Fibroblast of pulmonary artery (primary cell): ENCODE results near the gene SPEG.

Source experiments
- DNase-seq: peaks from one replicate; pipeline ENCODE4 v3.0.0-alpha.2; 2010; ENCODE audit warnings: low read depth
- H3K4me3 ChIP-seq: replicated peaks from 2 replicates; pipeline ENCODE4 v1.5.1; 2011; ENCODE audit warnings: low read depth, mild to moderate bottlenecking, control low read depth, low read length, moderate library complexity
- TF ChIP-seq, protein P1 (sequence below): IDR thresholded peaks from 2 replicates; pipeline ENCODE4 v1.5.1; 2011; ENCODE audit warnings: mild to moderate bottlenecking, control low read depth, low read length, inconsistent platforms; ENCODE audit errors: missing control alignments

The SPEG gene

DNA sequence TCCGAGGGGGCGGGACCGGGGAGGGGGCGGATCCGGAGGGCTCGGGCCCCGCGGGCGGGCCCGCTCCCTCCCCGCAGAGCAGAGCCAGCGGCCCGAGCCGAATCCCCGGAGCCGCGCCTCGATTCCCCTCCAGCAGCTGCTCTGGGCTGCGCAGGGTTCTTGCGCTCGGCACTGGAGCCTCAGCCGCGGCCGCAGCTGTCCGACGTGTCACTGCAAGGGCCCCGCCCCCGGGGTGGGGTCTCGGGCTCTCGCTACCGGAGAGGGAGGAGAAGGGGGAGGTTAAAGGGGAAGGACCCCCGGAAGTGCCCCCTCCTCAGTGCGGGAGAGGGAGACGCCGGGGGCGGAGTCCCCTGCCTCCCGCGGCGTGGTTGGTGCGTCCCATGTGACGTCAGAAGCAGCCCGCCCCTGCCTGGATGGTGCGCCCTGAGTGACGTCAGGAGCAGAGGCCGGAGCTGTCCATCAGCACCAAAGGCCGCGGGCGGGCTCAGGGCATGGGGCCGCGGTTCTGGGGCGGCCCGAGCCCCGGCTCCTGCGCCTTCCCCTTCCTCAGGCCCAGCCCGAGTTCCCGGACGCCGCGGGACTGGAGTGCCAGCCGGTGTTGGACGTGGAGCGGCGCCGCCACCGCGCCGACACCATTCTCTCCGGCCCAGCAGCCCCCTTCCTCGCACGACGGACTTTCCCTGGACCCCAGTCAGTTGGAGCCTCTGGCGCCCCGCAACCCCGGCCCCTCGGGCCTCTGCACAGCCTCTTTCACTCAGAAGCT, 109.1 kb downstream of the SPEG start, which contains the start of the genes CHPF and TMEM198:
CHPF (minus strand) TSS at position 214 of the 763 bp plus-strand sequence. CDS start 271 bp downstream, outside the sequence.
TMEM198 (plus strand) TSS at position 433 of the 763 bp plus-strand sequence. CDS start 700 bp downstream, outside the sequence.
- TF ChIP-seq, protein P1, sequence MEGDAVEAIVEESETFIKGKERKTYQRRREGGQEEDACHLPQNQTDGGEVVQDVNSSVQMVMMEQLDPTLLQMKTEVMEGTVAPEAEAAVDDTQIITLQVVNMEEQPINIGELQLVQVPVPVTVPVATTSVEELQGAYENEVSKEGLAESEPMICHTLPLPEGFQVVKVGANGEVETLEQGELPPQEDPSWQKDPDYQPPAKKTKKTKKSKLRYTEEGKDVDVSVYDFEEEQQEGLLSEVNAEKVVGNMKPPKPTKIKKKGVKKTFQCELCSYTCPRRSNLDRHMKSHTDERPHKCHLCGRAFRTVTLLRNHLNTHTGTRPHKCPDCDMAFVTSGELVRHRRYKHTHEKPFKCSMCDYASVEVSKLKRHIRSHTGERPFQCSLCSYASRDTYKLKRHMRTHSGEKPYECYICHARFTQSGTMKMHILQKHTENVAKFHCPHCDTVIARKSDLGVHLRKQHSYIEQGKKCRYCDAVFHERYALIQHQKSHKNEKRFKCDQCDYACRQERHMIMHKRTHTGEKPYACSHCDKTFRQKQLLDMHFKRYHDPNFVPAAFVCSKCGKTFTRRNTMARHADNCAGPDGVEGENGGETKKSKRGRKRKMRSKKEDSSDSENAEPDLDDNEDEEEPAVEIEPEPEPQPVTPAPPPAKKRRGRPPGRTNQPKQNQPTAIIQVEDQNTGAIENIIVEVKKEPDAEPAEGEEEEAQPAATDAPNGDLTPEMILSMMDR = no peak
- DNase-seq = peak; percentile 98
- H3K4me3 ChIP-seq = peak within 1 kb of the TSS; percentile 65

DNA sequence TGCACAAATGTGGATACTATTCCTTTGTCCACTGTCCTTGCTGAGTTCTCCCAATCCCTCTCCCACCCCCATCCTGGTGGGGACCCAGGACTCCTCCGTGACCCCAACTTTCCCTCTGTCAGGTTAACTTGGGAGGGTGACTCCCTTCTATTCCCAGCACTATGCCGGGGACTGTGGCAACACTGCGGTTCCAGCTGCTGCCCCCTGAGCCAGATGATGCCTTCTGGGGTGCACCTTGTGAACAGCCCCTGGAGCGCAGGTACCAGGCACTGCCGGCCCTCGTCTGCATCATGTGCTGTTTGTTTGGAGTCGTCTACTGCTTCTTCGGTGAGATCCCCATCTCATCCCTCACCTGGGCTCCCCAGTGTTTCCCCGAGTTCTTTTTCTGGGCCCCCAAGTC, 109.9 kb downstream of the SPEG start:
- no peak for DNase-seq
- peak overlapping the region; percentile 65 for H3K4me3 ChIP-seq

DNA sequence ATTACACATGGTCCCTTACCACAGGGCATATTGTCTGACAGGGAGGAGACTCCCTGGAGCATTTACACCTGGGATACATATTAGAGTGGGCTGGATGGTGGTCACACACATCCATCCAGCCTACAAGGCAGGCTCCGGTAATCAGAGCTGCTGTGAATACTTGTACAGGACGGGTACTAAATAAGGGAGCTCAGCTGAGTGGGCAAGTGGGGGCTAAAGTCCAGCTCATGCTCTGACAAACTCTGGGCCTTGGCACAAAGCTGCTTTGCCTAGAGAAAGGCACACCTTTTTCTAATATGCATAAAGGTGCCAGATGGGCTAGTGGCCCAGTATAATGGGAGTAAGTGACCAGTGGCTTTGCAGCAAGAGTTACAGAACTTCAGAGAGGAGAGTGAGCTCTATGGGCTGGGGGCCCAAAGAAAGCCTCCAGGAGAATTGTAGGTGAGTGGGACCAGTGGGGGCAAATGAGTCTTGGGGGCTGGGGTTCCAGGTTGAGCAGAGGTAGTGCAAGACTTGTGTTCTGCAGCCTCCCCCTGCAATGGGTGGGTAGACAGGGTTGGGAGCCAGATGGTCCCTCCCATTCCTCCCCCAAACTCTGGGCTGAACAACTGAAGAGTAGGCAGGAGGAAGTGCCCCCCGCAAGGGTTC, 110.8 kb downstream of the SPEG start:
- TF ChIP-seq, protein P1 = no peak
- no peak for DNase-seq
- no peak overlapping the region for H3K4me3 ChIP-seq

More for the DNA sequence above, 109.9 kb downstream of the SPEG start:
- TF ChIP-seq, protein P1 = no peak

DNA sequence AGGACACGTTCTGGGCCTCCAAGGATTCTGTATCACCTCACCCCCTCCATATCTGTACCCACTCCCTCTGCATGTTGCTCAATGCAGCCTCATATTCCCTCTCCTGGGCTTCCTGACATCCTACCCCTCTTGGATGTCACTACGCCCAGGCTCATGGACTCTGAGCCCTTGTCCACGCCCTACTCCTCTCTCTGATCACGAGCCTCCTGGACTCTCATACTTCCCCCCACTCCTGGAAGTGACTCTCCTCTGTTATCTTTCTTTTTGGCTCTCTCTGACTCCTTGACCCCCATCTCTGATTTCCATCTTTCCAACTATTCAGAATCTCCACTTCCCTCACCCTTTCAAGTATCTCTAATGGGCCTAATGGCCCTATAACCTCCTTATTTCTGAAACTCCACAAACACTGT, 111.3 kb downstream of the SPEG start:
- no peak for DNase-seq
- no peak overlapping the region for H3K4me3 ChIP-seq
- TF ChIP-seq, protein P1 = no peak

DNA sequence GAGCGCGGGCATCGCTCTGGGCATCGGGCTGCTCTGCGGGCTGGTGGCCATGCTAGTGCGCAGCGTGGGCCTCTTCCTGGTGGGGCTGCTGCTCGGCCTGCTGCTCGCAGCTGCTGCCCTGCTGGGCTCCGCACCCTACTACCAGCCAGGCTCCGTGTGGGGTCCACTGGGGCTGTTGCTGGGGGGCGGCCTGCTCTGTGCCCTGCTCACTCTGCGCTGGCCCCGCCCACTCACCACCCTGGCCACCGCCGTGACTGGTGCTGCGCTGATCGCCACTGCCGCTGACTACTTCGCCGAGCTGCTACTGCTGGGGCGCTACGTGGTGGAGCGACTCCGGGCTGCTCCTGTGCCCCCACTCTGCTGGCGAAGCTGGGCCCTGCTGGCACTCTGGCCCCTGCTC, 113.0 kb downstream of the SPEG start:
- DNase-seq = no peak
- TF ChIP-seq, protein P1 = no peak
- H3K4me3 ChIP-seq = no peak overlapping the region
